H9 (cell line): ENCODE data around the gene KCNJ16. TPM values are rescaled to one million over a fixed set of nuclear protein-coding genes. Genes with fewer than 3 reads are reported as not detected.
A peak's percentile ranks its signal among the peaks of the same experiment; 100 is the strongest.

Source experiments
- DNase-seq: peaks from one replicate; pipeline ENCODE4 v3.0.0-alpha.2; 2017
- H2AFZ ChIP-seq: one replicate; pipeline ENCODE4 v1.6.1; 2013; ENCODE audit warnings: mild to moderate bottlenecking, low read length, control low read depth, moderate library complexity
- H2AK5ac ChIP-seq: 2 replicates; pipeline ENCODE4 v1.6.1; 2013; ENCODE audit warnings: low read length, control low read depth, mixed read lengths; ENCODE audit not compliant: insufficient read length
- H2BK120ac ChIP-seq: one replicate; pipeline ENCODE4 v1.6.1; 2013; ENCODE audit warnings: low read depth, mild to moderate bottlenecking, low read length, control low read depth, inconsistent platforms; ENCODE audit not compliant: poor library complexity, severe bottlenecking
- H2BK12ac ChIP-seq: 2 replicates; pipeline ENCODE4 v1.6.1; 2013; ENCODE audit warnings: low read length, control low read depth, mixed read lengths, low read depth; ENCODE audit not compliant: insufficient read length
- H2BK15ac ChIP-seq: 2 replicates; pipeline ENCODE4 v1.6.1; 2013; ENCODE audit warnings: low read depth, low read length, control low read depth
- H2BK20ac ChIP-seq: one replicate; pipeline ENCODE4 v1.6.1; 2013; ENCODE audit warnings: low read depth, mild to moderate bottlenecking, low read length, control low read depth, inconsistent platforms; ENCODE audit not compliant: poor library complexity, severe bottlenecking
- H2BK5ac ChIP-seq: 2 replicates; pipeline ENCODE4 v1.6.1; 2013; ENCODE audit warnings: low read length, control low read depth, mixed read lengths; ENCODE audit not compliant: insufficient read length
- H3K14ac ChIP-seq: 2 replicates; pipeline ENCODE4 v1.6.1; 2013; ENCODE audit warnings: low read length, control low read depth; ENCODE audit not compliant: insufficient read depth
- H3K18ac ChIP-seq: 2 replicates; pipeline ENCODE4 v1.6.1; 2013; ENCODE audit warnings: low read depth, mild to moderate bottlenecking, mixed read lengths, low read length, control low read depth; ENCODE audit not compliant: insufficient read length
- H3K23ac ChIP-seq: 2 replicates; pipeline ENCODE4 v1.6.1; 2013; ENCODE audit warnings: low read length, control low read depth, mixed read lengths, low read depth; ENCODE audit not compliant: insufficient read length
- H3K23me2 ChIP-seq: 2 replicates; pipeline ENCODE4 v1.6.1; 2013; ENCODE audit warnings: low read depth, mild to moderate bottlenecking, mixed read lengths, low read length, control low read depth; ENCODE audit not compliant: insufficient read length, poor library complexity, severe bottlenecking
- H3K27ac ChIP-seq: 2 replicates; pipeline ENCODE4 v1.5.1; 2013; ENCODE audit warnings: low read length, control low read depth, mixed read lengths, low read depth; ENCODE audit not compliant: insufficient read length
- H3K27me3 ChIP-seq: 2 replicates; pipeline ENCODE4 v1.6.1; 2013; ENCODE audit warnings: low read length, control low read depth, inconsistent platforms; ENCODE audit not compliant: insufficient read depth
- H3K4ac ChIP-seq: 2 replicates; pipeline ENCODE4 v1.6.1; 2013; ENCODE audit warnings: low read depth, mild to moderate bottlenecking, control low read depth, inconsistent platforms, low read length, moderate library complexity
- H3K4me1 ChIP-seq: 2 replicates; pipeline ENCODE4 v1.6.1; 2013; ENCODE audit warnings: low read length, control low read depth, inconsistent platforms; ENCODE audit not compliant: insufficient read depth
- H3K4me2 ChIP-seq: 2 replicates; pipeline ENCODE4 v1.6.1; 2013; ENCODE audit warnings: low read length, control low read depth, mixed read lengths; ENCODE audit not compliant: insufficient read length, insufficient read depth
- H3K56ac ChIP-seq: 2 replicates; pipeline ENCODE4 v1.6.1; 2013; ENCODE audit warnings: low read depth, mild to moderate bottlenecking, mixed read lengths, low read length, control low read depth; ENCODE audit not compliant: insufficient read length
- H3K79me1 ChIP-seq: 2 replicates; pipeline ENCODE4 v1.6.1; 2013; ENCODE audit warnings: low read depth, mild to moderate bottlenecking, moderate library complexity, low read length, control low read depth, inconsistent platforms; ENCODE audit not compliant: insufficient read depth, poor library complexity, severe bottlenecking
- H3K79me2 ChIP-seq: 2 replicates; pipeline ENCODE4 v1.6.1; 2013; ENCODE audit warnings: low read length, control low read depth, inconsistent platforms; ENCODE audit not compliant: insufficient read depth
- H3K9ac ChIP-seq: 2 replicates; pipeline ENCODE4 v1.6.1; 2013; ENCODE audit warnings: low read length, control low read depth, mixed read lengths; ENCODE audit not compliant: insufficient read length; ENCODE audit errors: extremely low read depth
- H3K9me3 ChIP-seq: one replicate; pipeline ENCODE4 v1.6.1; 2013; ENCODE audit warnings: low read depth, low read length, inconsistent platforms; ENCODE audit not compliant: control insufficient read depth
- H3T11ph ChIP-seq: one replicate; pipeline ENCODE4 v1.6.1; 2013; ENCODE audit warnings: mild to moderate bottlenecking, low read length, control low read depth, inconsistent platforms
- H4K20me1 ChIP-seq: one replicate; pipeline ENCODE4 v1.6.1; 2013; ENCODE audit not compliant: control insufficient read depth, insufficient read length, insufficient read depth
- H4K5ac ChIP-seq: 2 replicates; pipeline ENCODE4 v1.6.1; 2013; ENCODE audit warnings: low read depth, mild to moderate bottlenecking, mixed read lengths, low read length, control low read depth; ENCODE audit not compliant: insufficient read length
- H4K8ac ChIP-seq: replicated peaks from 2 replicates; pipeline ENCODE4 v1.6.1; 2013; ENCODE audit warnings: low read length, control low read depth, mixed read lengths, low read depth; ENCODE audit not compliant: insufficient read length
- H4K91ac ChIP-seq: 2 replicates; pipeline ENCODE4 v1.6.1; 2013; ENCODE audit warnings: low read depth, mild to moderate bottlenecking, moderate library complexity, mixed read lengths, low read length, control low read depth; ENCODE audit not compliant: insufficient read length
- H3K27ac Mint-ChIP-seq, 3 experiments: 2 replicates in 2 of 3; 3 replicates in 1 of 3; pipeline ENCODE4 v1.8.0; 2020 to 2021; ENCODE audit warnings: mixed read lengths in 3 of 3, mild to moderate bottlenecking in 1 of 3, moderate library complexity in 1 of 3
- H3K27me3 Mint-ChIP-seq: 2 replicates; pipeline ENCODE4 v1.8.0; 2021; ENCODE audit warnings: low read depth, mild to moderate bottlenecking, moderate library complexity, mixed read lengths
- H3K36me3 Mint-ChIP-seq, 3 experiments: 2 replicates in 2 of 3; 3 replicates in 1 of 3; pipeline ENCODE4 v1.8.0; 2020 to 2021; ENCODE audit warnings: low read depth in 3 of 3, mixed read lengths in 3 of 3; ENCODE audit not compliant: insufficient read depth in 1 of 3
- H3K4me1 Mint-ChIP-seq, 2 experiments: 2 replicates each; pipeline ENCODE4 v1.8.0; 2020; ENCODE audit warnings: mixed read lengths in 2 of 2
- H3K4me3 Mint-ChIP-seq, 2 experiments: 2 replicates in 1 of 2; 3 replicates in 1 of 2; pipeline ENCODE4 v1.8.0; 2020 to 2021; ENCODE audit warnings: mild to moderate bottlenecking in 2 of 2, mixed read lengths in 2 of 2, moderate library complexity in 1 of 2
- H3K9me3 Mint-ChIP-seq, 2 experiments: 2 replicates in 1 of 2; 3 replicates in 1 of 2; pipeline ENCODE4 v1.8.0; 2020; ENCODE audit warnings: mild to moderate bottlenecking in 2 of 2, mixed read lengths in 2 of 2, moderate library complexity in 1 of 2
- CTCF ChIP-seq: fragments of 200-600 bp; sonication (generic); conservative IDR thresholded peaks from 3 replicates; pipeline ENCODE4 v1.8.0; 2021; ENCODE audit warnings: antibody characterized with exemption, mild to moderate bottlenecking
- WGBS: extraction: QIAGEN DNeasy Blood & Tissue Kit; methylation state at CpG from one replicate; pipeline ENCODE4 v1.1.7; 2013; ENCODE audit warnings: missing lambda C conversion rate, low lambda C conversion rate, mixed read lengths; ENCODE audit not compliant: insufficient read length; ENCODE audit errors: extremely low coverage; 5-methylcytosine and 5-hydroxymethylcytosine counted together
- total RNA-seq: library from RNA; stranded (reverse); gene quantifications from 2 replicates; pipeline ENCODE4 v1.2.1, GENCODE V29; 2021

The KCNJ16 gene
- total RNA-seq, 1 experiment from 2014 or later: not detected

DNA sequence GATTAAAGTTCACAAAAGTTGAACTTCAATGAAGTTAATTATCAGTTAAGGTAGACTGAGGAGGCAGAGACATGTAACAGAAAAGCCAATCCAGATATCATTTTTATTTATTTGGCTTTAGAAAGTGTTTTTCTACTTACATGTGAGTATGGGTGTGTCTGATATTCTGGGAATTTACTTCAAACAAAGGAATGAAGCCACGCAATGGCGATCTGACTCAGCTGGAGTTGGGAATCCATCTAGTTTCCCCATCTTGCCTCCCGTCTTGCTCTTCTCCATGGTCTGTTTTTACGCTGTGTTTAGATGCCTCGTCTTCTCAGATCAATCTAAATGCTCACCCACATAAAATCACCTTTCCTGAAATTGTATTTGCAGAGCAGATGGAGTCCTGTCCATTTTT, 1.7 kb upstream of the KCNJ16 start:
- no peak overlapping the region for H2BK5ac ChIP-seq
- TF ChIP-seq CTCF: no peak
- no peak overlapping the region for H2BK20ac ChIP-seq
- H3K36me3 Mint-ChIP-seq: no peaks in the 10 kb centered on the region
- no peak overlapping the region for H4K5ac ChIP-seq
- H3K4me3 Mint-ChIP-seq: no peak overlapping the region
- DNase-seq: no peak
- H3K79me1 ChIP-seq: no peaks in the 10 kb centered on the region
- peak overlapping the region in 1 of 3 experiments; percentile 19; a peak in 1 of 7 replicates for H3K27ac Mint-ChIP-seq
- H3K4me1 Mint-ChIP-seq: peaks cover 10 to 17% of the 10 kb centered on the region in 2 experiments
- no peak overlapping the region for H3K9ac ChIP-seq
- H4K8ac ChIP-seq: no peak overlapping the region
- no peak overlapping the region for H2AFZ ChIP-seq
- no peak overlapping the region for H2BK15ac ChIP-seq
- H4K20me1 ChIP-seq: no peaks in the 10 kb centered on the region
- no peak overlapping the region for H3K14ac ChIP-seq
- H3K4me2 ChIP-seq: no peak overlapping the region
- H3T11ph ChIP-seq: no peak overlapping the region
- no peaks in the 10 kb centered on the region for H3K79me2 ChIP-seq
- H3K18ac ChIP-seq: no peak overlapping the region
- H2BK12ac ChIP-seq: no peak overlapping the region
- no peaks in the 10 kb centered on the region for H3K9me3 Mint-ChIP-seq
- H4K91ac ChIP-seq: no peak overlapping the region
- WGBS: no CpG with 5 or more reads among the region's 5 CpGs
- H3K4ac ChIP-seq: no peak overlapping the region
- H3K27me3 ChIP-seq: no peaks in the 10 kb centered on the region
- H3K27ac ChIP-seq: no peak overlapping the region
- no peak overlapping the region for H3K56ac ChIP-seq
- no peak overlapping the region for H2AK5ac ChIP-seq
- H2BK120ac ChIP-seq: no peak overlapping the region
- H3K9me3 ChIP-seq: no peaks in the 10 kb centered on the region
- H3K23ac ChIP-seq: no peak overlapping the region
- H3K27me3 Mint-ChIP-seq: no peaks in the 10 kb centered on the region
- H3K4me1 ChIP-seq: no peaks in the 10 kb centered on the region; the same call in 1 of the 2 replicates
- no peaks in the 10 kb centered on the region for H3K23me2 ChIP-seq
